Measurements from ENCODE around the gene PALLD. TPM values are rescaled to one million over a fixed set of nuclear protein-coding genes. Genes with fewer than 3 reads are reported as not detected.

PALLD gene
- total RNA-seq, 1 experiment from 2014 or later, result 26.7 TPM

DNA sequence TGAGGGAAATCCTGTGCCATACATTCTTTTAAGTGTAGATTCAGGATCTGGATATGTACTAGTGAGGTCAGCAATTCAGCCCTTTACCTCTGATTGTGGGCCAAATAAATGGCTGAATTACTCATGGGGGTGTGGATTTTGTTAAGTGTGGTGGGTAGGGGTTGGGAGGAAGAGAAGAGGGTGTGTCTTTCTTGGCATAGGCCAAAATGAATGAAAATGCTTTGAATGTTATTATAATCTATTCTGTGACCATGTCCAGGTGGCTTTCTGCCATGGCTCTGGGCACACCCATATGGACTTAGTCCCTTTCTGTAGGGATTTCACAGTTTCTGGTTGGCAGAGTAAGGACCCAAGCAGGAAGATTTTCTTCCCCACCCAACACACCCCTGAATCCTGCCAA is 268.9 kb downstream of the PALLD start:
- H3K27ac ChIP-seq (ENCODE audit: low read length), result peak overlapping the region; percentile 68
- no peaks in the 10 kb centered on the region for H3K36me3 ChIP-seq (ENCODE audit: low read depth, low read length)
- no TSS peak for BruUV-seq (replicated peaks)
- ChIA-PET POLR2A (ENCODE audit: unreplicated experiment) (no interaction called here), CTCF (no interaction called here)
- no peaks in the 10 kb centered on the region for H3F3A ChIP-seq (ENCODE audit: low read length, unreplicated experiment)
- H2AFZ ChIP-seq (ENCODE audit: low read length), result no peak overlapping the region
- no peaks in the 10 kb centered on the region for H3K9me3 ChIP-seq (ENCODE audit: low read length)
- DNase-seq, result peak; percentile 82
- no peak overlapping the region for H3K4me3 ChIP-seq (ENCODE audit: low read length)
- H3K27me3 ChIP-seq (ENCODE audit: low read length), result no peaks in the 10 kb centered on the region
- peaks cover 25% of the 10 kb centered on the region for H3K4me1 ChIP-seq (ENCODE audit: insufficient read depth, low read length)
- no peak overlapping the region for H3K9ac ChIP-seq (ENCODE audit: low read length)
- H3K9me2 ChIP-seq (replicated peaks; ENCODE audit: low read length), result no peaks in the 10 kb centered on the region
- TF ChIP-seq EZH2 (IDR thresholded peaks at IDR 0.05; ENCODE audit: low read length, unreplicated experiment), result no peak
- no peak for TF ChIP-seq EZH2phosphoT487 (IDR thresholded peaks at IDR 0.05; ENCODE audit: borderline replicate concordance, low read length)
- TF ChIP-seq, protein P1, sequence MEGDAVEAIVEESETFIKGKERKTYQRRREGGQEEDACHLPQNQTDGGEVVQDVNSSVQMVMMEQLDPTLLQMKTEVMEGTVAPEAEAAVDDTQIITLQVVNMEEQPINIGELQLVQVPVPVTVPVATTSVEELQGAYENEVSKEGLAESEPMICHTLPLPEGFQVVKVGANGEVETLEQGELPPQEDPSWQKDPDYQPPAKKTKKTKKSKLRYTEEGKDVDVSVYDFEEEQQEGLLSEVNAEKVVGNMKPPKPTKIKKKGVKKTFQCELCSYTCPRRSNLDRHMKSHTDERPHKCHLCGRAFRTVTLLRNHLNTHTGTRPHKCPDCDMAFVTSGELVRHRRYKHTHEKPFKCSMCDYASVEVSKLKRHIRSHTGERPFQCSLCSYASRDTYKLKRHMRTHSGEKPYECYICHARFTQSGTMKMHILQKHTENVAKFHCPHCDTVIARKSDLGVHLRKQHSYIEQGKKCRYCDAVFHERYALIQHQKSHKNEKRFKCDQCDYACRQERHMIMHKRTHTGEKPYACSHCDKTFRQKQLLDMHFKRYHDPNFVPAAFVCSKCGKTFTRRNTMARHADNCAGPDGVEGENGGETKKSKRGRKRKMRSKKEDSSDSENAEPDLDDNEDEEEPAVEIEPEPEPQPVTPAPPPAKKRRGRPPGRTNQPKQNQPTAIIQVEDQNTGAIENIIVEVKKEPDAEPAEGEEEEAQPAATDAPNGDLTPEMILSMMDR (conservative IDR thresholded peaks at IDR 0.05; ENCODE audit: low read depth, low read length), result no peak
- intact Hi-C loops (cut with micrococcal nuclease), result no loop called here
- no peaks in the 10 kb centered on the region for H3K79me2 ChIP-seq (ENCODE audit: low read length)
- no peaks in the 10 kb centered on the region for H4K20me1 ChIP-seq (ENCODE audit: low read length)
- H3K4me2 ChIP-seq (ENCODE audit: low read length), result peak overlapping the region; percentile 35; the same call in 1 of the 2 replicates
- ATAC-seq, result peak; percentile 84

DNA sequence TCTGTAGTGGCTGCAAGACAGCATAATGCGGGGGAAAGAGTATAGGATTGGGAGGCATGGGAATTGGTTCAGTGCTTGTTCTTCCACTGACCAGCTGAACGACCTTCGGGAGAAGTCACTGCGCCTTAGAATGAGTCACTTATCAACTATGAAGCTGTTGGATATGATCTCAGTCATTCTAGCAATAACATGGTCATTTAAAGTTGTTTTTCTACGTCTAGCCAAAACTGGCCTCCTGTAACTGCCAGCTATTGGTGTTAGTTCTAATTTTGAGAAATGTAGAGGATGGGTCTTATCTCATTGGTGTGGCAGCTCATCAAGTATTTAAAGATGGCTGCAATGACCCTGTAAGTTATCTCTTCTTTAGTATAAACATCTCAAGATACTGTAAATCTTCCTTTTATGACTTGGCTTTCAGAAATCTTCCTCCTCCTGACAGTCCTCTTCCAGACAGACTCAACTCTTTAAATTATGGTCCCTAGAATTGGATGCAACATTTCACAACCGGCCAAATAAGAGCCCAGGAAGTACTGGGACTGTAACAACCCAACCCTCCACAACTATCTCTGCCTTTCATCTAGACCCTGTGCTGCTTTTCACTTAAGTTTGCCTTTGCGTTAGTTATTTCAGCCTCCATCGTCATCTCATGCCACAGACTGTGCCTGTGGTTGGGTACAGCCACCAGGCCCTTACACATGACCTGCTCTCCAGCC is 269.9 kb downstream of the PALLD start:
- no peak overlapping the region for H2AFZ ChIP-seq (ENCODE audit: low read length)
- CTCF ChIA-PET, result no interaction called here
- H3K4me2 ChIP-seq (ENCODE audit: low read length), result peak overlapping the region; percentile 35; the same call in 1 of the 2 replicates
- H3K4me3 ChIP-seq (ENCODE audit: low read length), result no peak overlapping the region
- peak overlapping the region; percentile 13; the same call in 1 of the 2 replicates for H3K9ac ChIP-seq (ENCODE audit: low read length)
- no peaks in the 10 kb centered on the region for H3K9me3 ChIP-seq (ENCODE audit: low read length)
- peak overlapping the region; percentile 68 for H3K27ac ChIP-seq (ENCODE audit: low read length)
- POLR2A ChIA-PET (ENCODE audit: unreplicated experiment), result interaction anchor here (0.5 kb wide), 1 partner anchor 158 kb away, joined by 3 read pairs; no protein-coding TSS in a partner anchor
- BruUV-seq (replicated peaks), result no TSS peak
- no peaks in the 10 kb centered on the region for H4K20me1 ChIP-seq (ENCODE audit: low read length)
- H3K9me2 ChIP-seq (replicated peaks; ENCODE audit: low read length), result no peaks in the 10 kb centered on the region
- H3K79me2 ChIP-seq (ENCODE audit: low read length), result no peaks in the 10 kb centered on the region
- TF ChIP-seq EZH2phosphoT487 (IDR thresholded peaks at IDR 0.05; ENCODE audit: borderline replicate concordance, low read length) (no peak), EZH2 (IDR thresholded peaks at IDR 0.05; ENCODE audit: low read length, unreplicated experiment) (no peak)
- TF ChIP-seq, protein P1 (conservative IDR thresholded peaks at IDR 0.05; ENCODE audit: low read depth, low read length), result no peak
- ATAC-seq, result peak; percentile 66
- DNase-seq, result peak; percentile 60
- H3F3A ChIP-seq (ENCODE audit: low read length, unreplicated experiment), result no peaks in the 10 kb centered on the region
- H3K36me3 ChIP-seq (ENCODE audit: low read depth, low read length), result no peaks in the 10 kb centered on the region
- H3K4me1 ChIP-seq (ENCODE audit: insufficient read depth, low read length), result peaks cover 25% of the 10 kb centered on the region
- intact Hi-C loops (cut with micrococcal nuclease), result no loop called here
- H3K27me3 ChIP-seq (ENCODE audit: low read length), result no peaks in the 10 kb centered on the region

GRCh38 chr4:168769416-168769815 is 272.6 kb downstream of the PALLD start:
- no peak for ATAC-seq
- no peaks in the 10 kb centered on the region for H3K27me3 ChIP-seq (ENCODE audit: low read length)
- ChIA-PET CTCF (no interaction called here), POLR2A (ENCODE audit: unreplicated experiment) (no interaction called here)
- BruUV-seq (replicated peaks), result no TSS peak
- no peaks in the 10 kb centered on the region for H3K79me2 ChIP-seq (ENCODE audit: low read length)
- no peaks in the 10 kb centered on the region for H3K36me3 ChIP-seq (ENCODE audit: low read depth, low read length)
- H3F3A ChIP-seq (ENCODE audit: low read length, unreplicated experiment), result no peaks in the 10 kb centered on the region
- no peaks in the 10 kb centered on the region for H3K9me3 ChIP-seq (ENCODE audit: low read length)
- no peak overlapping the region for H3K27ac ChIP-seq (ENCODE audit: low read length)
- H3K4me2 ChIP-seq (ENCODE audit: low read length), result no peak overlapping the region
- no peak for TF ChIP-seq EZH2 (IDR thresholded peaks at IDR 0.05; ENCODE audit: low read length, unreplicated experiment)
- TF ChIP-seq, protein P1 (conservative IDR thresholded peaks at IDR 0.05; ENCODE audit: low read depth, low read length), result no peak
- no peak for TF ChIP-seq EZH2phosphoT487 (IDR thresholded peaks at IDR 0.05; ENCODE audit: borderline replicate concordance, low read length)
- intact Hi-C loops (cut with micrococcal nuclease), result no loop called here
- H3K4me1 ChIP-seq (ENCODE audit: insufficient read depth, low read length), result peaks cover 25% of the 10 kb centered on the region
- H3K4me3 ChIP-seq (ENCODE audit: low read length), result no peak overlapping the region
- no peak overlapping the region for H2AFZ ChIP-seq (ENCODE audit: low read length)
- H4K20me1 ChIP-seq (ENCODE audit: low read length), result no peaks in the 10 kb centered on the region
- H3K9me2 ChIP-seq (replicated peaks; ENCODE audit: low read length), result no peaks in the 10 kb centered on the region
- DNase-seq, result no peak
- no peak overlapping the region for H3K9ac ChIP-seq (ENCODE audit: low read length)
